Activated naive CD4-positive, alpha-beta T cell treated with anti-CD3 and anti-CD28 coated beads, Interleukin-2, amount 50 U/mL, for 72 hours (primary cell): ENCODE measurements around the gene ATP2A3. TPM values are rescaled to one million over a fixed set of nuclear protein-coding genes. Genes with fewer than 3 reads are reported as not detected.

Experiments used
- ATAC-seq, 2 donors: fragments of 150-1000 bp; cut with Tn5 transposase; 2 replicates each; pipeline ENCODE4 v1.10.0; 2021; ENCODE audit warnings: mild to moderate bottlenecking in 2 of 2, moderate library complexity in 2 of 2
- DNase-seq, 2 donors: peaks; one replicate each; pipeline ENCODE4 v3.0.0; 2021 to 2022; ENCODE audit warnings: low spot score in 2 of 2
- H3K27ac Mint-ChIP-seq, 2 donors: one replicate each; pipeline ENCODE4 v1.8.0; 2022; ENCODE audit warnings: mild to moderate bottlenecking in 2 of 2, mixed read lengths in 2 of 2
- H3K36me3 Mint-ChIP-seq, 2 donors: one replicate each; pipeline ENCODE4 v1.8.0; 2022; ENCODE audit warnings: mixed read lengths in 2 of 2
- H3K9me3 Mint-ChIP-seq, 2 donors: one replicate each; pipeline ENCODE4 v1.8.0; 2022; ENCODE audit warnings: mixed read lengths in 2 of 2
- total RNA-seq, 2 donors: library from RNA; stranded (reverse); gene quantifications; one replicate each; pipeline ENCODE4 v1.2.3, GENCODE V29; 2022

Gene ATP2A3
- total RNA-seq = 100 to 1,000 TPM in 1 of 2 donors, 10 to 100 TPM in 1; 83.0 to 110 TPM

GRCh38 chr17:3964203-3965117, at the start of gene ATP2A3:
Gene ATP2A3 (minus strand): TSS chr17:3964437. CDS start chr17:3964291, 146 bp downstream.
- peak; percentile 69 to 75 for DNase-seq
- H3K36me3 Mint-ChIP-seq = peaks cover 0 to 5% of the 10 kb centered on the region in 2 donors
- ATAC-seq = peak; percentile 79 to 85
- no peaks in the 10 kb centered on the region for H3K9me3 Mint-ChIP-seq
- peak within 1 kb of the TSS; percentile 74 to 85 for H3K27ac Mint-ChIP-seq

- Mint-ChIP-seq H3K9me3 (no peaks in the 10 kb centered on the region), H3K27ac (no peak overlapping the region), H3K36me3 (peaks cover 0 to 12% of the 10 kb centered on the region in 2 donors)
- ATAC-seq (no peak), DNase-seq (no peak)
Observed at GRCh38 chr17:4010754-4011153, 46.5 kb upstream of the ATP2A3 start.

GRCh38 chr17:4009186-4009785, 45.0 kb upstream of the ATP2A3 start:
- DNase-seq (no peak), ATAC-seq (no peak)
- Mint-ChIP-seq H3K9me3 (no peaks in the 10 kb centered on the region), H3K36me3 (peaks cover 0 to 6% of the 10 kb centered on the region in 2 donors), H3K27ac (no peak overlapping the region)

- Mint-ChIP-seq H3K36me3 (peaks cover 0 to 5% of the 10 kb centered on the region in 2 donors), H3K27ac (peak overlapping the region in 1 of 2 donors; percentile 12), H3K9me3 (no peaks in the 10 kb centered on the region)
- ATAC-seq (no peak), DNase-seq (no peak)
Observed at GRCh38 chr17:4008441-4009185, 44.4 kb upstream of the ATP2A3 start.

- ATAC-seq = no peak
- Mint-ChIP-seq H3K27ac (peak overlapping the region in 1 of 2 donors; percentile 12), H3K36me3 (peaks cover 0 to 5% of the 10 kb centered on the region in 2 donors), H3K9me3 (no peaks in the 10 kb centered on the region)
- DNase-seq = no peak
Observed at GRCh38 chr17:4008082-4008435, 43.8 kb upstream of the ATP2A3 start.

- ATAC-seq (no peak), DNase-seq (peak in 1 of 2 donors; percentile 39)
- Mint-ChIP-seq H3K9me3 (no peaks in the 10 kb centered on the region), H3K27ac (no peak overlapping the region), H3K36me3 (peaks cover 0 to 5% of the 10 kb centered on the region in 2 donors)
Observed at GRCh38 chr17:4007346-4008081, 43.3 kb upstream of the ATP2A3 start.

GRCh38 chr17:4006745-4007211, 42.5 kb upstream of the ATP2A3 start:
- no peak for ATAC-seq
- Mint-ChIP-seq H3K36me3 (peaks cover 0 to 5% of the 10 kb centered on the region in 2 donors), H3K9me3 (no peaks in the 10 kb centered on the region), H3K27ac (peak overlapping the region; percentile 20 to 54)
- peak in 1 of 2 donors; percentile 40 for DNase-seq

GRCh38 chr17:4006165-4006589, 41.9 kb upstream of the ATP2A3 start:
- Mint-ChIP-seq H3K27ac (no peak overlapping the region), H3K9me3 (no peaks in the 10 kb centered on the region), H3K36me3 (peaks cover 0 to 5% of the 10 kb centered on the region in 2 donors)
- DNase-seq = peak in 1 of 2 donors; percentile 45
- ATAC-seq = no peak

GRCh38 chr17:4005296-4006164, 41.3 kb upstream of the ATP2A3 start:
- ATAC-seq (no peak), DNase-seq (peak in 1 of 2 donors; percentile 48)
- no peaks in the 10 kb centered on the region for H3K9me3 Mint-ChIP-seq
- no peak overlapping the region for H3K27ac Mint-ChIP-seq
- H3K36me3 Mint-ChIP-seq = peaks cover 0 to 5% of the 10 kb centered on the region in 2 donors

GRCh38 chr17:4004517-4005295, 40.5 kb upstream of the ATP2A3 start:
- H3K27ac Mint-ChIP-seq = peak overlapping the region in 1 of 2 donors; percentile 60
- peak; percentile 59 to 80 for DNase-seq

GRCh38 chr17:4003501-4004421, 39.5 kb upstream of the ATP2A3 start:
- H3K36me3 Mint-ChIP-seq = peaks cover 0 to 5% of the 10 kb centered on the region in 2 donors
- DNase-seq (peak in 1 of 2 donors; percentile 49), ATAC-seq (no peak)
- H3K9me3 Mint-ChIP-seq = no peaks in the 10 kb centered on the region
- H3K27ac Mint-ChIP-seq = no peak overlapping the region

More at GRCh38 chr17:4004517-4005295, 40.5 kb upstream of the ATP2A3 start:
- peaks cover 0 to 5% of the 10 kb centered on the region in 2 donors for H3K36me3 Mint-ChIP-seq
- no peaks in the 10 kb centered on the region for H3K9me3 Mint-ChIP-seq
- peak; percentile 83 to 85 for ATAC-seq

GRCh38 chr17:4003131-4003500, 38.9 kb upstream of the ATP2A3 start:
- ATAC-seq = no peak
- H3K27ac Mint-ChIP-seq = no peak overlapping the region
- peaks cover 0 to 5% of the 10 kb centered on the region in 2 donors for H3K36me3 Mint-ChIP-seq
- DNase-seq = peak in 1 of 2 donors; percentile 53
- no peaks in the 10 kb centered on the region for H3K9me3 Mint-ChIP-seq

- H3K36me3 Mint-ChIP-seq = no peaks in the 10 kb centered on the region
- no peak overlapping the region for H3K27ac Mint-ChIP-seq
- H3K9me3 Mint-ChIP-seq = no peaks in the 10 kb centered on the region
- no peak for DNase-seq
- ATAC-seq = no peak
Observed at GRCh38 chr17:4001048-4001590, 36.9 kb upstream of the ATP2A3 start.
